OCI-LY1 (cell line): ENCODE results near the gene MVP.

ENCODE experiments used
- EZH2 ChIP-seq: fragments of 200-600 bp; sonication (generic), shearing (Covaris generic); IDR thresholded peaks from 2 replicates; pipeline ENCODE4 v1.8.0; 2017; ENCODE audit warnings: borderline replicate concordance, mixed run types, mild to moderate bottlenecking, antibody characterized with exemption, low read length, moderate library complexity, mixed read lengths
- TF ChIP-seq, protein P1 (sequence below): fragments of 200-600 bp; sonication (generic), shearing (Covaris generic); IDR thresholded peaks from 2 replicates; pipeline ENCODE4 v1.5.1; 2017; ENCODE audit warnings: mild to moderate bottlenecking, antibody characterized with exemption, low read length, moderate library complexity, mixed read lengths

DNA sequence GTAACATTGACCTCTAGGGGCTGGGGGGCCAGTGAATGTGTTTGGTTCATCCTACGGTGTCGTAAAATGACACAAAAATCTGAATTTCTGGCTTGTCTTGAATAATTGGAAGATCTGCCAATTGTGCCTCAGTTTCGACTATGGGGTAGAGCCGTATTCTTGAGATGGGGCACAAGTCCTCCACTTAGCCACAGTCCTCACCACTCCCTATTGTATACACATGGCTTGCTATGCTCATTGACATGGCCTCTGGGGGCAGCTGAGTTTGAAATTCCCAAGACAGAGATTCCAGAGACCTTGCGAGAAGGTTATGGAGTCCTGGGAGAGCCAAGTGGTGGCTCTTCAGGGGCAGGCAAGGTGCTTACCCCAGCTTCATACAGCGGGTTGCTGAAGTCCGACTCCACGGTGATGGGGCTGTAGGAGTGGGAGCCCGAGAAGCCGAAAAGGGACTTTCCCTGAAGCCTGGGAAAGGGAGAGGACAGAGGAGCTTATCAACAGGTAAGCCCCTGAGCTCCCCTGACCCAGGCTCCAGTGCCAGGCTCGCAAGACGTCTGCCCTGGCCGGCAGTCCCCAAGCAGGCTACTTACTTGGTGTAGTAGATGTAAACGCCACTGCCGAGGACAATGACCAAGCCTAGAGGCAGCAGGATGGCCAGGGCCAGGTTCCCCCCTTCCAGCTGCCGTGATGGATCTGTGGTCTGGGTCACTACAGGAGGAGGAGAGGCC is 51.7 kb downstream of the MVP start:
- TF ChIP-seq, protein P1, sequence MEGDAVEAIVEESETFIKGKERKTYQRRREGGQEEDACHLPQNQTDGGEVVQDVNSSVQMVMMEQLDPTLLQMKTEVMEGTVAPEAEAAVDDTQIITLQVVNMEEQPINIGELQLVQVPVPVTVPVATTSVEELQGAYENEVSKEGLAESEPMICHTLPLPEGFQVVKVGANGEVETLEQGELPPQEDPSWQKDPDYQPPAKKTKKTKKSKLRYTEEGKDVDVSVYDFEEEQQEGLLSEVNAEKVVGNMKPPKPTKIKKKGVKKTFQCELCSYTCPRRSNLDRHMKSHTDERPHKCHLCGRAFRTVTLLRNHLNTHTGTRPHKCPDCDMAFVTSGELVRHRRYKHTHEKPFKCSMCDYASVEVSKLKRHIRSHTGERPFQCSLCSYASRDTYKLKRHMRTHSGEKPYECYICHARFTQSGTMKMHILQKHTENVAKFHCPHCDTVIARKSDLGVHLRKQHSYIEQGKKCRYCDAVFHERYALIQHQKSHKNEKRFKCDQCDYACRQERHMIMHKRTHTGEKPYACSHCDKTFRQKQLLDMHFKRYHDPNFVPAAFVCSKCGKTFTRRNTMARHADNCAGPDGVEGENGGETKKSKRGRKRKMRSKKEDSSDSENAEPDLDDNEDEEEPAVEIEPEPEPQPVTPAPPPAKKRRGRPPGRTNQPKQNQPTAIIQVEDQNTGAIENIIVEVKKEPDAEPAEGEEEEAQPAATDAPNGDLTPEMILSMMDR, result no peak
- TF ChIP-seq EZH2, result no peak
